Mononuclear cell (primary cell): ENCODE data around the gene CCR5AS. TPM values are rescaled to one million over a fixed set of nuclear protein-coding genes. Genes with fewer than 3 reads are reported as not detected.

Source experiments
- H3K27me3 ChIP-seq: 2 replicates; pipeline ENCODE4 v1.6.0; 2011; ENCODE audit warnings: low read length, control low read depth; ENCODE audit not compliant: insufficient read depth
- H3K4me1 ChIP-seq: 2 replicates; pipeline ENCODE4 v1.5.1; 2011; ENCODE audit warnings: mild to moderate bottlenecking, low read length, control low read depth; ENCODE audit not compliant: insufficient read depth
- H3K4me3 ChIP-seq: 2 replicates; pipeline ENCODE4 v1.5.1; 2011; ENCODE audit warnings: mild to moderate bottlenecking, low read length, moderate library complexity
- H3K9me3 ChIP-seq: 2 replicates; pipeline ENCODE4 v1.5.1; 2011; ENCODE audit warnings: low read depth, mild to moderate bottlenecking, control low read depth, low read length
- total RNA-seq: library from RNA; depleted of rRNA; stranded (reverse); fragments of >200 nt; gene quantifications from one replicate; pipeline ENCODE4 v1.2.3, GENCODE V29; 2012

The CCR5AS gene

DNA sequence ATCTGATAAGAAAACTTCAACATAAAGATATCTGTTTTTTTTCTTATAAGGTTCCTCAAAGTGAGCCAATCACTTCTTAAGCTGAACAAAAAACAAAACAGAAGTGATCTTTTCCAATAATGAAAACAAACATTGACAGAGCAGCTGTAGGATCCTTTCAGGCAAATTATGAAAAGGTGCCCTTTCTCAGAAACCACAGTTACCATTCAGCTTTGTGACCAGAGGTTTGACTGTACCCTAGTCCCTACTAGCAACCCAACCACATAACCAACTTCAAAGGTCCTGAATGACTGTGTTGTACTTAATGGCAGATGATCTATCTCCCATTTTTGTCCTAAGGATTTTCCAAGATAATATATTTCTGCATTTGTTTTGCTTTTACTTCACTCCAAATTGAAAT, 92.3 kb downstream of the CCR5AS start:
- Histone ChIP-seq H3K4me1 (peaks cover 73% of the 10 kb centered on the region), H3K9me3 (no peaks in the 10 kb centered on the region), H3K4me3 (no peak overlapping the region), H3K27me3 (no peaks in the 10 kb centered on the region)

Other genes with a start within 250 kb of the CCR5AS start
- 60.7 TPM for gene CCR1, start 198.8 kb downstream of the CCR5AS start, total RNA-seq
- gene CCR3, start 164.6 kb downstream of the CCR5AS start, total RNA-seq = 0.52 TPM
- 6.9 TPM for gene CCR2, start 53.0 kb downstream of the CCR5AS start, total RNA-seq
- 5.4 TPM for gene CCR5, start 36.1 kb downstream of the CCR5AS start, total RNA-seq
- 91.9 TPM for gene CCRL2, start 193 bp upstream of the CCR5AS start, total RNA-seq
- 0.52 TPM for gene LTF, start 57.8 kb upstream of the CCR5AS start, total RNA-seq
- gene RTP3, start 90.9 kb upstream of the CCR5AS start, total RNA-seq = 0.10 TPM
- gene LRRC2, start 159.2 kb upstream of the CCR5AS start, total RNA-seq = 0.10 TPM
- not detected for gene FAM240A, start 205.5 kb upstream of the CCR5AS start, total RNA-seq